Neutrophil (primary cell): ENCODE data around the gene NCAN.
A peak's percentile ranks its signal among the peaks of the same experiment; 100 is the strongest.
"Not testable (repeated sequence)": the region's sequence is repeated elsewhere in the genome, so short reads cannot be mapped to it uniquely, and the experiment has no call there.

Experiments used
- H3K27ac ChIP-seq: fragments of 200-600 bp; sonication (generic); 2 replicates; pipeline ENCODE4 v1.5.1; 2016; ENCODE audit warnings: mild to moderate bottlenecking, moderate library complexity
- H3K27me3 ChIP-seq: fragments of 200-600 bp; sonication (generic); 2 replicates; pipeline ENCODE4 v1.6.0; 2016; ENCODE audit warnings: mild to moderate bottlenecking
- H3K36me3 ChIP-seq: fragments of 200-600 bp; sonication (generic); 2 replicates; pipeline ENCODE4 v1.5.1; 2017
- H3K4me1 ChIP-seq, 2 experiments: fragments of 200-600 bp in 1 of 2; sonication (generic) in 1 of 2; 1 replicate in 1 of 2; 2 replicates in 1 of 2; pipeline versions ENCODE4 v1.5.1 to v1.6.1; 2013 to 2016; ENCODE audit warnings: low read depth in 1 of 2, low read length in 1 of 2, mild to moderate bottlenecking in 1 of 2, moderate library complexity in 1 of 2; ENCODE audit not compliant: control insufficient read depth in 1 of 2, insufficient read depth in 1 of 2
- H3K4me3 ChIP-seq, 2 experiments: fragments of 200-600 bp in 1 of 2; sonication (generic) in 1 of 2; 1 replicate in 1 of 2; 2 replicates in 1 of 2; pipeline ENCODE4 v1.5.1; 2013 to 2016; ENCODE audit warnings: low read depth in 1 of 2, low read length in 1 of 2, mild to moderate bottlenecking in 1 of 2, moderate library complexity in 1 of 2
- H3K9me3 ChIP-seq: fragments of 200-600 bp; sonication (generic); 2 replicates; pipeline ENCODE4 v1.5.1; 2016
- CTCF ChIP-seq: fragments of 200-600 bp; sonication (generic); IDR thresholded peaks from 2 replicates; pipeline ENCODE4 v1.5.1; 2016; ENCODE audit warnings: antibody characterized with exemption

The NCAN gene

GRCh38 chr19:19170053-19170872 is 41.5 kb upstream of the NCAN start, which contains the start of gene MEF2B:
Gene MEF2B (minus strand): TSS chr19:19170263. CDS start chr19:19150735, 19,528 bp downstream.
- Histone ChIP-seq H3K27me3 (no peaks in the 10 kb centered on the region), H3K4me3 (peak within 1 kb of the TSS; percentile 37 to 48), H3K4me1 (peaks cover 37 to 48% of the 10 kb centered on the region in 2 experiments), H3K36me3 (peaks cover 15% of the 10 kb centered on the region), H3K27ac (peak within 1 kb of the TSS; percentile 48), H3K9me3 (no peaks in the 10 kb centered on the region)
- no peak for TF ChIP-seq CTCF

- H3K27me3 ChIP-seq, result no peaks in the 10 kb centered on the region
- H3K4me3 ChIP-seq, result peak overlapping the region in 1 of 2 experiments; percentile 37
- H3K36me3 ChIP-seq, result peaks cover 14% of the 10 kb centered on the region
Observed at GRCh38 chr19:19170873-19171672, 40.7 kb upstream of the NCAN start.

GRCh38 chr19:19171821-19172532 is 39.8 kb upstream of the NCAN start:
- H3K4me1 ChIP-seq, result peaks cover 37 to 48% of the 10 kb centered on the region in 2 experiments
- no peaks in the 10 kb centered on the region for H3K27me3 ChIP-seq
- no peak for TF ChIP-seq CTCF
- H3K36me3 ChIP-seq, result peaks cover 22% of the 10 kb centered on the region
- H3K9me3 ChIP-seq, result no peaks in the 10 kb centered on the region
- H3K27ac ChIP-seq, result peak overlapping the region; percentile 48
- H3K4me3 ChIP-seq, result peak overlapping the region in 1 of 2 experiments; percentile 39

More at GRCh38 chr19:19170873-19171672, 40.7 kb upstream of the NCAN start:
- H3K9me3 ChIP-seq, result no peaks in the 10 kb centered on the region
- peak overlapping the region; percentile 48 for H3K27ac ChIP-seq
- H3K4me1 ChIP-seq, result peaks cover 37 to 48% of the 10 kb centered on the region in 2 experiments
- TF ChIP-seq CTCF, result no peak

DNA sequence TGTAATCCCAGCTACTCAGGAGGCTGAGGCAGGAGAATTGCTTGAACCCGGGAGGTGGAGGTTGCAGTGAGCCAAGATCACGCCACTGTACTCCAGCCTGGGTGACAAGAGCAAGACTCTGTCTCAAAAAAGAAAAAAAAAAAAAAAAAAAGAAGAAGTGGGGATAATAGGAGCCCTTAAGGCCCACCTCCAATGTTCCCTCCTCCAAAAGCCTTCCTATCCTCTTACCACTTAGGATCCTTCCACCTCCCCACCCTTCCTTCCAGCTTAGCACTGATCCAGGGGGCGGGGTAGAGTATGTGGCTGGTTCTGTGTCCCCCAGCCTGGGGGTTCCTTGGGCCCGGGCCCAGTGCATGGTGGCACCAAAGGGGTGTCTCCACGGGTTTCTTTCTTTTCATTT is 38.5 kb upstream of the NCAN start:
- H3K4me3 ChIP-seq, H3K9me3 ChIP-seq, H3K27ac ChIP-seq, H3K27me3 ChIP-seq: not testable (repeated sequence)
- Histone ChIP-seq H3K36me3 (peaks cover 26% of the 10 kb centered on the region), H3K4me1 (peaks cover 37 to 48% of the 10 kb centered on the region in 2 experiments)

DNA sequence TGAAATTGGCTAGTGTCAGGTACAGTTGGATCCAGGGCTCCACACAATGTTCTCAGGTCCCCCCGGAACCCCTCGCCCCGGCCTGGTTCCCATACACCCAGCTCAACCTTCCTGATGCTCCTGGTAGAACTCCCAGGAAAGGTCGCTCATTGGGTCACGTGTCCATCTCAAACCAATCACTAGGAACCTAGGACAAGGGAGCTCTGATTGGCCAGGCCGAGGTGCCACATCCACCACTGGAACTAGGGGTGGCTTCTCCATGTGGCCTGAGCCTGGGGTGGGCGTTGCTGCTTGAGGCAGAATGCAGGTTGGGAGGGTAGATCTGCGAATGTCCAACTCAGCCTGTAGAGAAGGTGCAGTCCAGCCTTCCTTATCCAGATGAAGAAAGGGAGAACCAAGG is 34.8 kb upstream of the NCAN start:
- Histone ChIP-seq H3K4me1 (peaks cover 31 to 44% of the 10 kb centered on the region in 2 experiments), H3K27ac (peak overlapping the region; percentile 10), H3K4me3 (no peak overlapping the region), H3K27me3 (no peaks in the 10 kb centered on the region), H3K36me3 (peaks cover 61% of the 10 kb centered on the region), H3K9me3 (no peaks in the 10 kb centered on the region)
- TF ChIP-seq CTCF, result no peak
